GM18861 (cell line): ENCODE results near the gene NLRP6.
"Not testable (repeated sequence)": the region's sequence is repeated elsewhere in the genome, so short reads cannot be mapped to it uniquely, and the experiment has no call there.

Experiments
- ATAC-seq: cut with Tn5 transposase; IDR thresholded peaks from one replicate; pipeline ENCODE4 v1.9.1; 2021; ENCODE audit not compliant: unreplicated experiment

The NLRP6 gene

GRCh38 chr11:278001-278951, at the start of gene NLRP6:
NLRP6 (plus strand) TSS chr11:278407; CDS start chr11:278570, 163 bp downstream.
- no peak for ATAC-seq

GRCh38 chr11:230431-230830, 47.8 kb upstream of the NLRP6 start:
- no peak for ATAC-seq

GRCh38 chr11:232783-233565, 45.2 kb upstream of the NLRP6 start:
- no peak for ATAC-seq

GRCh38 chr11:235180-235579, 43.0 kb upstream of the NLRP6 start:
- no peak for ATAC-seq

GRCh38 chr11:235609-235996, 42.6 kb upstream of the NLRP6 start:
- ATAC-seq, result no peak

- peak; percentile 59 for ATAC-seq
Observed at GRCh38 chr11:235997-236773, 42.0 kb upstream of the NLRP6 start, which contains the start of gene SIRT3. SIRT3 (minus strand) TSS chr11:236342; CDS start chr11:236328, 14 bp downstream.

GRCh38 chr11:236774-237767, 41.1 kb upstream of the NLRP6 start, which contains the start of gene PSMD13:
PSMD13 (plus strand) TSS chr11:236976; CDS start chr11:237050, 74 bp downstream.
- peak; percentile 71 for ATAC-seq

GRCh38 chr11:238346-238745, 39.9 kb upstream of the NLRP6 start:
- ATAC-seq, result not testable (repeated sequence)

GRCh38 chr11:240315-240714, 37.9 kb upstream of the NLRP6 start:
- no peak for ATAC-seq

GRCh38 chr11:241634-242033, 36.6 kb upstream of the NLRP6 start:
- no peak for ATAC-seq

GRCh38 chr11:244376-244775, 33.8 kb upstream of the NLRP6 start:
- ATAC-seq, result no peak

GRCh38 chr11:249062-249461, 29.1 kb upstream of the NLRP6 start:
- no peak for ATAC-seq

GRCh38 chr11:250274-250673, 27.9 kb upstream of the NLRP6 start:
- ATAC-seq, result no peak

GRCh38 chr11:250740-251299, 27.4 kb upstream of the NLRP6 start:
- ATAC-seq, result no peak

- no peak for ATAC-seq
Observed at GRCh38 chr11:251550-251949, 26.7 kb upstream of the NLRP6 start.

GRCh38 chr11:252666-253065, 25.5 kb upstream of the NLRP6 start:
- ATAC-seq, result no peak

GRCh38 chr11:253160-253885, 24.9 kb upstream of the NLRP6 start:
- ATAC-seq, result no peak

GRCh38 chr11:253886-254270, 24.3 kb upstream of the NLRP6 start:
- no peak for ATAC-seq

GRCh38 chr11:255176-255575, 23.0 kb upstream of the NLRP6 start:
- ATAC-seq, result no peak
